ENCODE data around the gene PCNX2. TPM values are rescaled to one million over a fixed set of nuclear protein-coding genes. Genes with fewer than 3 reads are reported as not detected.
A peak's percentile ranks its signal among the peaks of the same experiment; 100 is the strongest.

Gene PCNX2
- total and polyA plus RNA-seq, 2 experiments from 2014 or later = 3.9 to 11.0 TPM

DNA sequence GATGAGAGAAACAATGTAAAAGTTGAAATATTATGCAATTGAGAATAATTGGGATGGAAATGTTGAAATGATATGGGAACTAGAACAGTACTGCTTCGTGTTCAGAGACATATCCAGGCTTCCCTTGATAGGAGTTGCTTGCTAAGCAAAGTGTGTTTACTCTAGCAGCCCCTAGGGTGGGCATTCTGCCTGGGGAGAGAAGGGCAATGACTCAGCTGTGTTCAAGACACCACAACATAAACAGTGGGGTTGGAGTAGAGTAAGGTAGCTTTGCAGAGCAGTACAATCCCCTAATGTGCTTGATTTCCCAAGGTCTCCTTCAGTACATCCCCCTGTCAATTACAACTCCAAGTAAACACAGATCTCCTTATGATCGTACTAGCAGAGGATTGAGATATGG, 4.8 kb upstream of the PCNX2 start:
- Histone ChIP-seq H3K27ac (no peak overlapping the region), H3K4me1 (ENCODE audit: insufficient read depth) (no peaks in the 10 kb centered on the region), H3K9me2 (replicated peaks; ENCODE audit: insufficient read depth) (no peaks in the 10 kb centered on the region), H3K27me3 (no peaks in the 10 kb centered on the region), H3K9me3 (ENCODE audit: low read depth) (no peaks in the 10 kb centered on the region), H3K36me3 (replicated peaks; ENCODE audit: insufficient read depth, low read depth) (no peaks in the 10 kb centered on the region), H4K20me1 (ENCODE audit: insufficient read depth, poor library complexity, severe bottlenecking) (no peaks in the 10 kb centered on the region), H3K4me3 (no peak overlapping the region), H3K79me2 (no peaks in the 10 kb centered on the region), H2AFZ (no peak overlapping the region), H3K4me2 (no peak overlapping the region)
- no peak for TF ChIP-seq EZH2 (IDR thresholded peaks at IDR 0.05; ENCODE audit: borderline replicate concordance)
- no peak for DNase-seq (ENCODE audit: low spot score)
- 72% methylated on average over 2 of the region's 2 CpGs for WGBS (ENCODE audit: low lambda C conversion rate, missing lambda C conversion rate)

GRCh38 chr1:233299450-233299849, 3.9 kb upstream of the PCNX2 start:
- Histone ChIP-seq H3K4me2 (no peak overlapping the region), H3K27ac (no peak overlapping the region), H2AFZ (no peak overlapping the region), H3K79me2 (no peaks in the 10 kb centered on the region), H3K36me3 (replicated peaks; ENCODE audit: insufficient read depth, low read depth) (no peaks in the 10 kb centered on the region), H3K27me3 (no peaks in the 10 kb centered on the region), H3K4me3 (no peak overlapping the region), H4K20me1 (ENCODE audit: insufficient read depth, poor library complexity, severe bottlenecking) (no peaks in the 10 kb centered on the region), H3K9me3 (ENCODE audit: low read depth) (no peaks in the 10 kb centered on the region), H3K9me2 (replicated peaks; ENCODE audit: insufficient read depth) (no peaks in the 10 kb centered on the region), H3K4me1 (ENCODE audit: insufficient read depth) (no peaks in the 10 kb centered on the region)
- DNase-seq (ENCODE audit: low spot score) = no peak
- no peak for TF ChIP-seq EZH2phosphoT487 (IDR thresholded peaks at IDR 0.05; ENCODE audit: low read depth, severe bottlenecking, unreplicated experiment)
- TF ChIP-seq, protein P1, sequence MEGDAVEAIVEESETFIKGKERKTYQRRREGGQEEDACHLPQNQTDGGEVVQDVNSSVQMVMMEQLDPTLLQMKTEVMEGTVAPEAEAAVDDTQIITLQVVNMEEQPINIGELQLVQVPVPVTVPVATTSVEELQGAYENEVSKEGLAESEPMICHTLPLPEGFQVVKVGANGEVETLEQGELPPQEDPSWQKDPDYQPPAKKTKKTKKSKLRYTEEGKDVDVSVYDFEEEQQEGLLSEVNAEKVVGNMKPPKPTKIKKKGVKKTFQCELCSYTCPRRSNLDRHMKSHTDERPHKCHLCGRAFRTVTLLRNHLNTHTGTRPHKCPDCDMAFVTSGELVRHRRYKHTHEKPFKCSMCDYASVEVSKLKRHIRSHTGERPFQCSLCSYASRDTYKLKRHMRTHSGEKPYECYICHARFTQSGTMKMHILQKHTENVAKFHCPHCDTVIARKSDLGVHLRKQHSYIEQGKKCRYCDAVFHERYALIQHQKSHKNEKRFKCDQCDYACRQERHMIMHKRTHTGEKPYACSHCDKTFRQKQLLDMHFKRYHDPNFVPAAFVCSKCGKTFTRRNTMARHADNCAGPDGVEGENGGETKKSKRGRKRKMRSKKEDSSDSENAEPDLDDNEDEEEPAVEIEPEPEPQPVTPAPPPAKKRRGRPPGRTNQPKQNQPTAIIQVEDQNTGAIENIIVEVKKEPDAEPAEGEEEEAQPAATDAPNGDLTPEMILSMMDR (IDR thresholded peaks at IDR 0.05; ENCODE audit: poor library complexity) = no peak
- no peak for TF ChIP-seq EZH2 (IDR thresholded peaks at IDR 0.05; ENCODE audit: borderline replicate concordance)
- WGBS (ENCODE audit: low lambda C conversion rate, missing lambda C conversion rate) = 81% methylated on average over 5 of the region's 5 CpGs

- Histone ChIP-seq H3K4me3 (peak overlapping the region; percentile 88), H4K20me1 (ENCODE audit: insufficient read depth, poor library complexity, severe bottlenecking) (no peaks in the 10 kb centered on the region), H3K36me3 (replicated peaks; ENCODE audit: insufficient read depth, low read depth) (no peaks in the 10 kb centered on the region), H3K4me1 (ENCODE audit: insufficient read depth) (no peaks in the 10 kb centered on the region), H3K9me3 (ENCODE audit: low read depth) (no peaks in the 10 kb centered on the region), H3K27ac (no peak overlapping the region), H2AFZ (peak overlapping the region; percentile 81), H3K9me2 (replicated peaks; ENCODE audit: insufficient read depth) (no peaks in the 10 kb centered on the region), H3K27me3 (no peaks in the 10 kb centered on the region), H3K4me2 (peak overlapping the region; percentile 84), H3K79me2 (peaks cover 3% of the 10 kb centered on the region)
- 10% methylated on average over 5 of the region's 5 CpGs for WGBS (ENCODE audit: low lambda C conversion rate, missing lambda C conversion rate)
- no peak for DNase-seq (ENCODE audit: low spot score)
- no peak for TF ChIP-seq EZH2phosphoT487 (IDR thresholded peaks at IDR 0.05; ENCODE audit: low read depth, severe bottlenecking, unreplicated experiment)
- TF ChIP-seq, protein P1 (IDR thresholded peaks at IDR 0.05; ENCODE audit: poor library complexity) = no peak
- no peak for TF ChIP-seq EZH2 (IDR thresholded peaks at IDR 0.05; ENCODE audit: borderline replicate concordance)
Observed at GRCh38 chr1:233295975-233296322, 424 bp upstream of the PCNX2 start.

- Histone ChIP-seq H4K20me1 (ENCODE audit: insufficient read depth, poor library complexity, severe bottlenecking) (no peaks in the 10 kb centered on the region), H3K4me3 (peak overlapping the region; percentile 88), H3K27me3 (no peaks in the 10 kb centered on the region), H3K9me3 (ENCODE audit: low read depth) (no peaks in the 10 kb centered on the region), H2AFZ (peak overlapping the region; percentile 81), H3K36me3 (replicated peaks; ENCODE audit: insufficient read depth, low read depth) (no peaks in the 10 kb centered on the region), H3K9me2 (replicated peaks; ENCODE audit: insufficient read depth) (no peaks in the 10 kb centered on the region), H3K79me2 (peaks cover 3% of the 10 kb centered on the region), H3K4me2 (peak overlapping the region; percentile 84), H3K4me1 (ENCODE audit: insufficient read depth) (no peaks in the 10 kb centered on the region), H3K27ac (no peak overlapping the region)
- WGBS (ENCODE audit: low lambda C conversion rate, missing lambda C conversion rate) = 4% methylated on average over 7 of the region's 8 CpGs
- no peak for TF ChIP-seq EZH2phosphoT487 (IDR thresholded peaks at IDR 0.05; ENCODE audit: low read depth, severe bottlenecking, unreplicated experiment)
- DNase-seq (ENCODE audit: low spot score) = peak; percentile 36
Observed at GRCh38 chr1:233294913-233295236, 650 bp downstream of the PCNX2 start.

Measured in hepatocyte (in vitro differentiated cells).